ENCODE data around the gene MEI1.

The MEI1 gene

GRCh38 chr22:41746567-41747400 is 47.5 kb downstream of the MEI1 start:
- DNase-seq: peak; percentile 69

- DNase-seq: no peak
These were observed 53.0 kb downstream of the MEI1 start for GRCh38 chr22:41752011-41752970.

GRCh38 chr22:41753984-41754383 is 54.7 kb downstream of the MEI1 start:
- DNase-seq: no peak

- DNase-seq: peak; percentile 17
These were observed 58.2 kb downstream of the MEI1 start for GRCh38 chr22:41757502-41757901.

GRCh38 chr22:41758231-41758630 is 58.9 kb downstream of the MEI1 start:
- no peak for DNase-seq

- peak; percentile 35 for DNase-seq
These were observed 63.9 kb downstream of the MEI1 start for GRCh38 chr22:41762980-41763779.

- no peak for DNase-seq
These were observed 67.2 kb downstream of the MEI1 start for GRCh38 chr22:41766476-41766875.

GRCh38 chr22:41768430-41768829 is 69.1 kb downstream of the MEI1 start:
- peak; percentile 78 for DNase-seq

GRCh38 chr22:41770715-41771468 is 71.6 kb downstream of the MEI1 start:
- DNase-seq: no peak

GRCh38 chr22:41772198-41772597 is 72.9 kb downstream of the MEI1 start:
- DNase-seq: no peak

GRCh38 chr22:41772645-41773044 is 73.3 kb downstream of the MEI1 start:
- DNase-seq: no peak

- DNase-seq: no peak
These were observed 76.0 kb downstream of the MEI1 start for GRCh38 chr22:41775338-41775737.

GRCh38 chr22:41775976-41776375 is 76.7 kb downstream of the MEI1 start:
- DNase-seq: no peak

- no peak for DNase-seq
These were observed 77.1 kb downstream of the MEI1 start for GRCh38 chr22:41776381-41776780.

- peak; percentile 81 for DNase-seq
These were observed 78.6 kb downstream of the MEI1 start for GRCh38 chr22:41777749-41778425.

- DNase-seq: no peak
These were observed 80.7 kb downstream of the MEI1 start for GRCh38 chr22:41779929-41780505.

GRCh38 chr22:41780746-41781505 is 81.6 kb downstream of the MEI1 start:
- DNase-seq: peak; percentile 92

- no peak for DNase-seq
These were observed 82.2 kb downstream of the MEI1 start for GRCh38 chr22:41781507-41781906.

GRCh38 chr22:41782316-41782715 is 83.0 kb downstream of the MEI1 start:
- DNase-seq: no peak

- DNase-seq: no peak
These were observed 83.4 kb downstream of the MEI1 start for GRCh38 chr22:41782751-41783150.
